SU-DHL-6 (cell line): ENCODE results near the gene HELZ2.

Source experiments
- H2AFZ ChIP-seq: fragments of 200-600 bp; sonication (generic); 2 replicates; pipeline ENCODE4 v1.6.1; 2014; ENCODE audit warnings: low read depth, mild to moderate bottlenecking, moderate library complexity, mixed read lengths, antibody characterized with exemption, low read length; ENCODE audit not compliant: severe bottlenecking
- H3F3A ChIP-seq: fragments of 200-600 bp; shearing (Covaris generic); 2 replicates; pipeline ENCODE4 v1.6.0; 2016; ENCODE audit warnings: antibody characterized with exemption, mild to moderate bottlenecking; ENCODE audit not compliant: insufficient read depth
- H3K27ac ChIP-seq: fragments of 200-600 bp; sonication (generic); 2 replicates; pipeline ENCODE4 v1.5.1; 2016; ENCODE audit warnings: low read depth, mild to moderate bottlenecking, low read length, moderate library complexity, mixed read lengths
- H3K27me3 ChIP-seq: fragments of 200-600 bp; sonication (generic), shearing (Covaris generic); 2 replicates; pipeline ENCODE4 v1.6.0; 2014; ENCODE audit warnings: mild to moderate bottlenecking, low read length
- H3K36me3 ChIP-seq: fragments of 200-600 bp; sonication (generic); 2 replicates; pipeline ENCODE4 v1.6.1; 2014; ENCODE audit warnings: mild to moderate bottlenecking, low read length, mixed read lengths
- H3K4me2 ChIP-seq: fragments of 300-600, 200-600 bp; shearing (Covaris generic), sonication (generic); 2 replicates; pipeline ENCODE4 v1.6.0; 2014; ENCODE audit warnings: low read length, low read depth, mild to moderate bottlenecking; ENCODE audit not compliant: poor library complexity, severe bottlenecking
- H3K4me3 ChIP-seq: fragments of 200-600 bp; sonication (generic); 2 replicates; pipeline ENCODE4 v1.5.1; 2014; ENCODE audit warnings: antibody characterized with exemption, low read length, mild to moderate bottlenecking, mixed read lengths; ENCODE audit not compliant: insufficient read depth, poor library complexity, severe bottlenecking
- H3K79me2 ChIP-seq: fragments of 200-600 bp; sonication (generic); 2 replicates; pipeline ENCODE4 v1.6.1; 2014; ENCODE audit warnings: mild to moderate bottlenecking, low read length, moderate library complexity; ENCODE audit not compliant: insufficient read depth
- H3K9ac ChIP-seq: fragments of 200-600 bp; sonication (generic); 2 replicates; pipeline ENCODE4 v1.7.0; 2014; ENCODE audit warnings: mild to moderate bottlenecking, low read length
- H3K9me2 ChIP-seq: fragments of 200-600 bp; sonication (generic); replicated peaks from 2 replicates; pipeline ENCODE4 v1.6.1; 2014; ENCODE audit warnings: low read length; ENCODE audit not compliant: insufficient read depth
- H3K9me3 ChIP-seq: fragments of 200-600 bp; sonication (generic); 2 replicates; pipeline ENCODE4 v1.6.1; 2014; ENCODE audit warnings: low read length, mixed read lengths; ENCODE audit not compliant: insufficient read depth
- H4K20me1 ChIP-seq: fragments of 200-600 bp; sonication (generic); 2 replicates; pipeline ENCODE4 v1.6.1; 2014; ENCODE audit warnings: low read depth, mild to moderate bottlenecking, antibody characterized with exemption, low read length, moderate library complexity, mixed read lengths
- CTCF ChIP-seq: fragments of 200-600 bp; sonication (generic); IDR thresholded peaks from one replicate; pipeline ENCODE4 v1.5.1; 2017; ENCODE audit warnings: antibody characterized with exemption, mild to moderate bottlenecking, low read length, moderate library complexity; ENCODE audit not compliant: insufficient read depth, poor library complexity, severe bottlenecking
- EZH2phosphoT487 ChIP-seq: fragments of 200-600 bp; sonication (generic), shearing (Covaris generic); conservative IDR thresholded peaks from 2 replicates; pipeline ENCODE4 v1.6.1; 2018; ENCODE audit warnings: mild to moderate bottlenecking, antibody characterized with exemption, low read length, moderate library complexity, mixed read lengths

Gene HELZ2

GRCh38 chr20:63587256-63587655, 13.2 kb upstream of the HELZ2 start:
- Histone ChIP-seq H3K4me2 (no peak overlapping the region), H3F3A (no peaks in the 10 kb centered on the region), H3K27me3 (no peaks in the 10 kb centered on the region), H3K9ac (no peak overlapping the region), H2AFZ (no peak overlapping the region), H3K27ac (no peak overlapping the region), H4K20me1 (no peaks in the 10 kb centered on the region), H3K9me3 (no peaks in the 10 kb centered on the region), H3K4me3 (no peak overlapping the region), H3K36me3 (no peaks in the 10 kb centered on the region), H3K79me2 (no peaks in the 10 kb centered on the region), H3K9me2 (no peaks in the 10 kb centered on the region)
- TF ChIP-seq EZH2phosphoT487 (no peak), CTCF (no peak)

- no peak overlapping the region for H3K4me2 ChIP-seq
- no peaks in the 10 kb centered on the region for H3K36me3 ChIP-seq
- no peaks in the 10 kb centered on the region for H3K9me3 ChIP-seq
- H3F3A ChIP-seq = no peaks in the 10 kb centered on the region
- no peak overlapping the region for H3K4me3 ChIP-seq
- H3K27ac ChIP-seq = no peak overlapping the region
- no peak for TF ChIP-seq EZH2phosphoT487
- TF ChIP-seq CTCF = no peak
- no peaks in the 10 kb centered on the region for H3K79me2 ChIP-seq
- H3K27me3 ChIP-seq = no peaks in the 10 kb centered on the region
- H3K9me2 ChIP-seq = no peaks in the 10 kb centered on the region
- H4K20me1 ChIP-seq = no peaks in the 10 kb centered on the region
- no peak overlapping the region for H3K9ac ChIP-seq
- H2AFZ ChIP-seq = no peak overlapping the region
Observed at GRCh38 chr20:63586797-63587196, 12.8 kb upstream of the HELZ2 start.

- H3F3A ChIP-seq = no peaks in the 10 kb centered on the region
- no peaks in the 10 kb centered on the region for H3K9me3 ChIP-seq
- H3K9me2 ChIP-seq = no peaks in the 10 kb centered on the region
- no peaks in the 10 kb centered on the region for H4K20me1 ChIP-seq
- H2AFZ ChIP-seq = no peak overlapping the region
- no peaks in the 10 kb centered on the region for H3K27me3 ChIP-seq
- no peak overlapping the region for H3K4me3 ChIP-seq
- TF ChIP-seq EZH2phosphoT487 (no peak), CTCF (no peak)
- H3K79me2 ChIP-seq = no peaks in the 10 kb centered on the region
- H3K9ac ChIP-seq = no peak overlapping the region
- no peak overlapping the region for H3K4me2 ChIP-seq
- no peaks in the 10 kb centered on the region for H3K36me3 ChIP-seq
- H3K27ac ChIP-seq = no peak overlapping the region
Observed at GRCh38 chr20:63585616-63586565, 11.9 kb upstream of the HELZ2 start.
